Type B pancreatic cell (in vitro differentiated cells): ENCODE measurements around the gene TIAM1. TPM values are rescaled to one million over a fixed set of nuclear protein-coding genes. Genes with fewer than 3 reads are reported as not detected.

ENCODE experiments used
- DNase-seq: peaks from one replicate; pipeline ENCODE4 v3.0.0; 2021; ENCODE audit warnings: mixed read lengths; ENCODE audit not compliant: unreplicated experiment; ENCODE audit errors: extremely low spot score
- H3K27ac Mint-ChIP-seq: 2 replicates; pipeline ENCODE4 v1.8.0; 2021; ENCODE audit warnings: mild to moderate bottlenecking, mixed read lengths
- H3K27me3 Mint-ChIP-seq: 2 replicates; pipeline ENCODE4 v1.8.0; 2021; ENCODE audit warnings: mixed read lengths
- H3K36me3 Mint-ChIP-seq: 2 replicates; pipeline ENCODE4 v1.8.0; 2021; ENCODE audit warnings: mixed read lengths
- H3K4me1 Mint-ChIP-seq: one replicate; pipeline ENCODE4 v1.8.0; 2021; ENCODE audit warnings: mixed read lengths; ENCODE audit not compliant: unreplicated experiment
- H3K4me3 Mint-ChIP-seq: 2 replicates; pipeline ENCODE4 v1.8.0; 2021; ENCODE audit warnings: mild to moderate bottlenecking, mixed read lengths
- H3K9me3 Mint-ChIP-seq: 2 replicates; pipeline ENCODE4 v1.8.0; 2021; ENCODE audit warnings: mixed read lengths
- total RNA-seq: library from RNA; stranded (reverse); gene quantifications from 2 replicates; pipeline ENCODE4 v1.2.1, GENCODE V29; 2021; ENCODE audit warnings: low replicate concordance
- TF ChIP-seq, protein P1 (sequence below): fragments of 200-600 bp; sonication (generic); conservative IDR thresholded peaks from 2 replicates; pipeline ENCODE4 v1.5.0; 2021; ENCODE audit warnings: antibody characterized with exemption, mild to moderate bottlenecking

The TIAM1 gene
- total RNA-seq, 1 donor from 2014 or later, result 49.3 TPM

DNA sequence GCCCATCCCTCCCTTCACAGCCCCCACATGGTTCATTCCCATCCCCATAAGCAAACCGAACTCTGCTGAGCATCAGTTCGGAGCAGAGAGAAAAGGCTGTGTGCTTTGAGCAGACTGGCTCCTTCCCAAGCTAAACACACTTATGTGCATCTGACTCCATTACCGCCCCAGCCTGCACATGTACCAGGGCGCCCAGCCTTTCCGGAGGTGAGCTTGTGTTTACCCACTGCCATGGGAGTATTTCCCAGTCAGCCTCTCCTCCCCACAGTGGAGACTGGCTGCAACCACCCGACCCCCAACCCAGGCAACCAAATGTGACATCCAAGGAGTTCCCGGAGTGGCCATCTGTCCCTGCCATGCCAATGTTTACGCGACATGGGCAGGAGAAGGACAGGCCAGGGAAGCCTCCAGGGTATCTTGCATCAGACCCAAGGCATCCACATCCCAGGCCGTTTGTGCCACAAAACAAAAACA is 9.4 kb downstream of the TIAM1 start:
- Mint-ChIP-seq H3K4me1 (peaks cover 17% of the 10 kb centered on the region), H3K27me3 (no peaks in the 10 kb centered on the region), H3K9me3 (no peaks in the 10 kb centered on the region), H3K27ac (peak overlapping the region; percentile 35), H3K4me3 (peak overlapping the region; percentile 31), H3K36me3 (peaks cover 44% of the 10 kb centered on the region)
- no peak for DNase-seq
- TF ChIP-seq, protein P1, sequence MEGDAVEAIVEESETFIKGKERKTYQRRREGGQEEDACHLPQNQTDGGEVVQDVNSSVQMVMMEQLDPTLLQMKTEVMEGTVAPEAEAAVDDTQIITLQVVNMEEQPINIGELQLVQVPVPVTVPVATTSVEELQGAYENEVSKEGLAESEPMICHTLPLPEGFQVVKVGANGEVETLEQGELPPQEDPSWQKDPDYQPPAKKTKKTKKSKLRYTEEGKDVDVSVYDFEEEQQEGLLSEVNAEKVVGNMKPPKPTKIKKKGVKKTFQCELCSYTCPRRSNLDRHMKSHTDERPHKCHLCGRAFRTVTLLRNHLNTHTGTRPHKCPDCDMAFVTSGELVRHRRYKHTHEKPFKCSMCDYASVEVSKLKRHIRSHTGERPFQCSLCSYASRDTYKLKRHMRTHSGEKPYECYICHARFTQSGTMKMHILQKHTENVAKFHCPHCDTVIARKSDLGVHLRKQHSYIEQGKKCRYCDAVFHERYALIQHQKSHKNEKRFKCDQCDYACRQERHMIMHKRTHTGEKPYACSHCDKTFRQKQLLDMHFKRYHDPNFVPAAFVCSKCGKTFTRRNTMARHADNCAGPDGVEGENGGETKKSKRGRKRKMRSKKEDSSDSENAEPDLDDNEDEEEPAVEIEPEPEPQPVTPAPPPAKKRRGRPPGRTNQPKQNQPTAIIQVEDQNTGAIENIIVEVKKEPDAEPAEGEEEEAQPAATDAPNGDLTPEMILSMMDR, result no peak

DNA sequence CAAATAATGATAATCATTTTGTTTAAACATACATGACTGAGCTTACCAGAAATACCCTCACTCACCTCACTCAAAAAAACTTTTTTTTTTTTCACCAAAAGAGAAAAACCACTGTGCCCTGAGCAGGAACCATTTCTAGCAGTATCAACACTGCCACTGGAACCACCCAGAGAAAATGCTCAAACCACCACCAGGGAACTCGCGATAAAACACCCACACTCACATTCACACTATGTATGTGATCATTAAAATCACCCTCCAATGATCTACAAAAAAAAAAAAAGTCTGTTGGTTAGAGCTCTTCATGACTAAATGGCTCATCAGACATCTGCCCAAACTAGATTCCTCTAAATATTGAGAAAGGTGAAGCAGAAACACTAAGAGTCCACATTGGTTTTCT is 11.5 kb downstream of the TIAM1 start:
- H3K4me1 Mint-ChIP-seq, result peaks cover 14% of the 10 kb centered on the region
- H3K9me3 Mint-ChIP-seq, result no peaks in the 10 kb centered on the region
- peak overlapping the region; percentile 43 for H3K27ac Mint-ChIP-seq
- TF ChIP-seq, protein P1, result no peak
- peaks cover 44% of the 10 kb centered on the region for H3K36me3 Mint-ChIP-seq
- DNase-seq, result no peak
- H3K4me3 Mint-ChIP-seq, result no peak overlapping the region
- H3K27me3 Mint-ChIP-seq, result no peaks in the 10 kb centered on the region

DNA sequence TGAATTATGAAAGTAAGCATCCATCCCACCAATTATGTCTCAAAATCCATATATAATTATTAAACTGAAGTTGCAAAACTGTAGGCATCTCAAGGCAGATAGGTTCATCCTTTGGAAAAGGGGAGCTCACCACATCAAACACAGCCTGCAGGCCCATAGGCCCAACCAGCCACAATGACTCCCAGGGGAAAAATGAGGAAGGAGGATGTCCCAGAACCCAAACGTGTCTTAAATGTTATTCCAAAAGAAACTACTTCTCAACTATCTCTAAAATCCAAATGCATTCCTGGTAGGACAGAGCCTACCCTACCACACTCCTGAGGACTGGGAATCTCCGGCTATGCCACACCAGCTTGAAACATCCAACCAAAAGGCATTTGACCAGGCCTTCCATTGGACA is 12.8 kb downstream of the TIAM1 start:
- no peaks in the 10 kb centered on the region for H3K27me3 Mint-ChIP-seq
- no peak for DNase-seq
- no peak overlapping the region for H3K4me3 Mint-ChIP-seq
- H3K4me1 Mint-ChIP-seq, result peaks cover 17% of the 10 kb centered on the region
- H3K9me3 Mint-ChIP-seq, result no peaks in the 10 kb centered on the region
- TF ChIP-seq, protein P1, result no peak
- no peak overlapping the region for H3K27ac Mint-ChIP-seq
- H3K36me3 Mint-ChIP-seq, result peaks cover 40% of the 10 kb centered on the region

DNA sequence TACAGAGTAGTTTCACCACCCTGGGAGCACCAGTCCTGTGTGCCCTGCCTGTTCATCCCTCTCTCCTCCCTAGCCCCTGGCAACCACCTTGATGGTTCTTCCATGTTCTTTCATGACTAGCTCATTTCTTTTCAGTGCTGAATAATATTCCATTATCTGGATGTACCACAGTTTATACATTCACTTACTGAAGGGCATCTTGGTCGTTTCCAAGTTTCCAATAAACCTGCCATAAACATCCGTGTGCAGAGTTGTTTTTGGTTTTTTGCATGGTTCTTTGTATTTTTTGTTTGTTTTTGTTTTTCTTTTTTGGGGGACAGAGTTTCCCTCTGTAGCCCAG is 13.9 kb downstream of the TIAM1 start:
- DNase-seq, result no peak
- H3K4me3 Mint-ChIP-seq, result no peak overlapping the region
- H3K4me1 Mint-ChIP-seq, result peaks cover 23% of the 10 kb centered on the region
- H3K36me3 Mint-ChIP-seq, result peaks cover 40% of the 10 kb centered on the region
- TF ChIP-seq, protein P1, result no peak
- no peaks in the 10 kb centered on the region for H3K9me3 Mint-ChIP-seq
- no peaks in the 10 kb centered on the region for H3K27me3 Mint-ChIP-seq
- no peak overlapping the region for H3K27ac Mint-ChIP-seq

DNA sequence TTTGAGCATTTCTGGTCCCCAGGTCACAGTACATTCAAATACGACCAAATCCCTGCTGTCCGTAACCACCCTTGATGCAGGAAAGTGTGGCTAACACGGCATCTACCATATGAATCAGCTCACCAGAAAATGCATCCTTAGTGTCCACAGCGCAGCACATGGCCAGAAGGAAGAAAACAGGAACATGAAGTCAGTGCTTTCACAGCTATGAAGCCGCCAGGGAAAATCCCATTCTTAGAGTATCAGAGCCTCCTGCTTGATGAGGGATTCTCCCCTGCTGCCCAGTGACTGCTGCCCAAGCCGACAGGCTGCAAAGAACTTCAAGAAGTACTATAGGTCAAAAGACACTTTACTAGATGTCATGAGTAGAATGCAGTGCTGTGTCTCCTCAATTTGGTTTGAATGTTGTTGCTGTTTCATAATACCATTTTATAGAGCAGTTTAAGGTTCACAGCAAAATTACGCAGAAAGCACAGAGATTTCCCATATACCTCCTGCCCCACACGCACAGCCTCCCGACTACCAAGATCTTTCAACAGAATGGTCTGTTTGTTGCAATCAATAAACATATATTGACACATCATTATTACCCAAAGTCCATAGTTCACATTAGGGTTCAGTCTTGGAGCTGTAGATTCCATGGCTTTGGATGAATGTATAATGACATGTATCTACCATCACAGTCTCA is 14.5 kb downstream of the TIAM1 start:
- peaks cover 23% of the 10 kb centered on the region for H3K4me1 Mint-ChIP-seq
- peaks cover 40% of the 10 kb centered on the region for H3K36me3 Mint-ChIP-seq
- TF ChIP-seq, protein P1, result no peak
- no peaks in the 10 kb centered on the region for H3K9me3 Mint-ChIP-seq
- no peak overlapping the region for H3K27ac Mint-ChIP-seq
- H3K27me3 Mint-ChIP-seq, result no peaks in the 10 kb centered on the region
- DNase-seq, result no peak
- H3K4me3 Mint-ChIP-seq, result no peak overlapping the region
